Prostate gland (tissue), 2 donors: Measurements from ENCODE around the gene LARP4B.

Experiments used
- POLR2AphosphoS5 ChIP-seq: sonication (generic); formaldehyde crosslinking; IDR thresholded peaks from one replicate; pipeline ENCODE4 v1.6.1; 2017; ENCODE audit warnings: antibody characterized with exemption
- TF ChIP-seq, protein P1 (sequence below), 4 experiments: fragments of 200-600 bp in 2 of 4; fragments of 450-650 bp in 2 of 4; sonication (generic) in 2 of 4; IDR thresholded peaks; 1 replicate in 3 of 4; 2 replicates in 1 of 4; pipeline ENCODE4 v1.5.1; 2016 to 2019; ENCODE audit warnings: antibody characterized with exemption in 4 of 4, mild to moderate bottlenecking in 2 of 4, moderate library complexity in 2 of 4

DNA sequence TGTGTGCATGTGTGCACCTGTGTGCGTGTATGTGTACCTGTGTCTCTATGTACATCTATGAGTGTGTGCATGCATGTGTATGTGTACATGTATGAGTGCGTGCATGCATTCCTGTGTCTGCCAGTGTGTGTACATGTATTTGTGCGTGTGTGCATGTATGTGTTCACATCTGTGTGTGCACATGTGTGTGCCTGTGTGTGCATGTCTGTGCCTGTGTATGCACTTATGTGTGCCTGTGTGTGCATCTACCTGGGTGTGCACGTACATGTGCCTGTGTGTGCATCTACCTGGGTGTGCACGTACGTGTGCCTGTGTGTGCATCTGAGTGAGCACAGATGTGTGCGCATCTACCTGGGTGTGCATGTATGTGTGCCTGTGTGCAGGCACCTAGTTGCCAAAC, 139.9 kb downstream of the LARP4B start:
- TF ChIP-seq, protein P1, sequence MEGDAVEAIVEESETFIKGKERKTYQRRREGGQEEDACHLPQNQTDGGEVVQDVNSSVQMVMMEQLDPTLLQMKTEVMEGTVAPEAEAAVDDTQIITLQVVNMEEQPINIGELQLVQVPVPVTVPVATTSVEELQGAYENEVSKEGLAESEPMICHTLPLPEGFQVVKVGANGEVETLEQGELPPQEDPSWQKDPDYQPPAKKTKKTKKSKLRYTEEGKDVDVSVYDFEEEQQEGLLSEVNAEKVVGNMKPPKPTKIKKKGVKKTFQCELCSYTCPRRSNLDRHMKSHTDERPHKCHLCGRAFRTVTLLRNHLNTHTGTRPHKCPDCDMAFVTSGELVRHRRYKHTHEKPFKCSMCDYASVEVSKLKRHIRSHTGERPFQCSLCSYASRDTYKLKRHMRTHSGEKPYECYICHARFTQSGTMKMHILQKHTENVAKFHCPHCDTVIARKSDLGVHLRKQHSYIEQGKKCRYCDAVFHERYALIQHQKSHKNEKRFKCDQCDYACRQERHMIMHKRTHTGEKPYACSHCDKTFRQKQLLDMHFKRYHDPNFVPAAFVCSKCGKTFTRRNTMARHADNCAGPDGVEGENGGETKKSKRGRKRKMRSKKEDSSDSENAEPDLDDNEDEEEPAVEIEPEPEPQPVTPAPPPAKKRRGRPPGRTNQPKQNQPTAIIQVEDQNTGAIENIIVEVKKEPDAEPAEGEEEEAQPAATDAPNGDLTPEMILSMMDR (IDR thresholded peaks at IDR 0.05): no peak
- no peak for TF ChIP-seq POLR2AphosphoS5
